Spleen (tissue), 7 donors: ENCODE results near the gene TMEM209.

Source experiments
- POLR2A ChIP-seq, 3 donors: fragments of 450-650 bp; IDR thresholded peaks; one replicate each; pipeline ENCODE4 v1.5.1; 2017; ENCODE audit warnings: antibody characterized with exemption in 3 of 3, mild to moderate bottlenecking in 1 of 3
- POLR2AphosphoS5 ChIP-seq, 3 donors: sonication (generic); formaldehyde crosslinking; IDR thresholded peaks; one replicate each; pipeline ENCODE4 v1.5.1; 2017; ENCODE audit warnings: antibody characterized with exemption in 3 of 3
- TF ChIP-seq, protein P1 (sequence below), 11 experiments: fragments of 200-600 bp in 7 of 11; fragments of 450-650 bp in 4 of 11; sonication (generic) in 4 of 11; IDR thresholded peaks in 8 of 11; conservative IDR thresholded peaks in 3 of 11; 1 replicate in 7 of 11; 2 replicates in 4 of 11; pipeline versions ENCODE4 v1.4.0 to v1.8.0; 2016 to 2021; ENCODE audit warnings: antibody characterized with exemption in 11 of 11, inconsistent platforms in 4 of 11, mild to moderate bottlenecking in 1 of 11
- donor health status: DM: no; HTN: no; CAD: no; lungs with moderate emphysema.
- donor health status: DM: no; HTN: no; CAD: no.
- donor health status: DM: no; HTN: no; CAD: no.

DNA sequence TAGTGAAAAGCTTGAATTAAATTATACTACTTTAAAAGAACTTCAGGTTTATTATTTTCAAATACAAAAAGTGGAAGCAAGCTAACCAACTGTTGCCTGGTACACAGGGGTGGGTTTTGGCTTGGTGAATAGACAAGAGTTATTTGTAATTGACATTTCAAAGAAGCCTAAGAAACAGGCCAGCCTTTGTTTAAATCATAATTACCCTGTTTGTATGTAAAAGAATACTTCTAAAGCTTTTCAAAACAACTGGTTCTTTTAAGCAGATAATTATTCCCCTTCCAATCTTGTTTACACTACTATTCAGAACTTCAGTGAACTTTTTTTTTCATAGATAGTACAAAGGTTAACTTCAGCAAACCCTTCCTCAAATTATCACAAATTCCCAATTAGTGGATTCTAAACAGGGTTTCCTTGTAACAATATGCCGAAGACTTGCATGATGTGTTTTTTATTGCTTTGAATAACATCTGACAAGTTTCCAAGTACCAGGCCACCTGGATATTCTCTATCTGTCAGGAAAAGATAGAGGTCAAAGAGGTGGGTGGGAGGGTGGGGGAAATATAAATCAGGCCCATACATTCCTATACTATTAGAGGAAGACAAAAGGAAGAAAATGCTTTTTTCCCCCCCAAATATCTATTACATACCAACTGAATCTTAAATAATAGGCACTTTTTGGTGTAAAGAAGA, 22.8 kb upstream of the TMEM209 start:
- TF ChIP-seq, protein P1, sequence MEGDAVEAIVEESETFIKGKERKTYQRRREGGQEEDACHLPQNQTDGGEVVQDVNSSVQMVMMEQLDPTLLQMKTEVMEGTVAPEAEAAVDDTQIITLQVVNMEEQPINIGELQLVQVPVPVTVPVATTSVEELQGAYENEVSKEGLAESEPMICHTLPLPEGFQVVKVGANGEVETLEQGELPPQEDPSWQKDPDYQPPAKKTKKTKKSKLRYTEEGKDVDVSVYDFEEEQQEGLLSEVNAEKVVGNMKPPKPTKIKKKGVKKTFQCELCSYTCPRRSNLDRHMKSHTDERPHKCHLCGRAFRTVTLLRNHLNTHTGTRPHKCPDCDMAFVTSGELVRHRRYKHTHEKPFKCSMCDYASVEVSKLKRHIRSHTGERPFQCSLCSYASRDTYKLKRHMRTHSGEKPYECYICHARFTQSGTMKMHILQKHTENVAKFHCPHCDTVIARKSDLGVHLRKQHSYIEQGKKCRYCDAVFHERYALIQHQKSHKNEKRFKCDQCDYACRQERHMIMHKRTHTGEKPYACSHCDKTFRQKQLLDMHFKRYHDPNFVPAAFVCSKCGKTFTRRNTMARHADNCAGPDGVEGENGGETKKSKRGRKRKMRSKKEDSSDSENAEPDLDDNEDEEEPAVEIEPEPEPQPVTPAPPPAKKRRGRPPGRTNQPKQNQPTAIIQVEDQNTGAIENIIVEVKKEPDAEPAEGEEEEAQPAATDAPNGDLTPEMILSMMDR (IDR thresholded peaks at IDR 0.05 in 8 of 11, conservative IDR thresholded peaks at IDR 0.05 in 3 of 11) = no peak
- TF ChIP-seq POLR2A (IDR thresholded peaks at IDR 0.05) (no peak), POLR2AphosphoS5 (IDR thresholded peaks at IDR 0.05) (no peak)
